MM.1S (cell line): Measurements from ENCODE around the gene TOX2.

Experiments
- DNase-seq: peaks from one replicate; pipeline ENCODE4 v3.0.0-alpha.2; 2015
- H2AFZ ChIP-seq: fragments of 300-600 bp; sonication (generic); 2 replicates; pipeline ENCODE4 v1.6.0; 2016; ENCODE audit warnings: antibody characterized with exemption, low read length
- H3F3A ChIP-seq: fragments of 300-600 bp; sonication (generic); 2 replicates; pipeline ENCODE4 v1.6.1; 2016; ENCODE audit warnings: mild to moderate bottlenecking, antibody characterized with exemption, low read length, moderate library complexity, mixed read lengths; ENCODE audit not compliant: insufficient read depth
- H3K27ac ChIP-seq: fragments of 300-600 bp; sonication (generic); 2 replicates; pipeline ENCODE4 v1.5.1; 2016; ENCODE audit warnings: mild to moderate bottlenecking, low read length
- H3K27me3 ChIP-seq: fragments of 300-600 bp; sonication (generic); replicated peaks from 2 replicates; pipeline ENCODE4 v1.6.0; 2016; ENCODE audit warnings: low read length; ENCODE audit not compliant: insufficient read depth
- H3K36me3 ChIP-seq: fragments of 300-600 bp; sonication (generic); replicated peaks from 2 replicates; pipeline ENCODE4 v1.6.1; 2016; ENCODE audit warnings: mild to moderate bottlenecking, low read length, mixed read lengths; ENCODE audit not compliant: insufficient read depth
- H3K4me1 ChIP-seq: fragments of 300-600 bp; sonication (generic); 2 replicates; pipeline ENCODE4 v1.6.1; 2016; ENCODE audit warnings: low read length, mixed read lengths
- H3K4me2 ChIP-seq: fragments of 300-600 bp; sonication (generic); 2 replicates; pipeline ENCODE4 v1.6.0; 2016; ENCODE audit warnings: low read depth, low read length
- H3K4me3 ChIP-seq: fragments of 300-600 bp; sonication (generic); 2 replicates; pipeline ENCODE4 v1.5.1; 2016; ENCODE audit warnings: low read length, mixed read lengths
- H3K79me2 ChIP-seq: fragments of 300-600 bp; sonication (generic); 2 replicates; pipeline ENCODE4 v1.6.1; 2016; ENCODE audit warnings: mixed run types, low read length, mixed read lengths
- H3K9ac ChIP-seq: fragments of 300-600 bp; sonication (generic); 2 replicates; pipeline ENCODE4 v1.6.1; 2016; ENCODE audit warnings: low read length, mixed read lengths
- H3K9me2 ChIP-seq: fragments of 300-600 bp; sonication (generic); replicated peaks from 2 replicates; pipeline ENCODE4 v1.6.1; 2016; ENCODE audit warnings: mild to moderate bottlenecking, low read length, mixed read lengths; ENCODE audit not compliant: insufficient read depth
- H3K9me3 ChIP-seq: fragments of 300-600 bp; sonication (generic); replicated peaks from 2 replicates; pipeline ENCODE4 v1.6.1; 2016; ENCODE audit warnings: mild to moderate bottlenecking, low read length, mixed read lengths; ENCODE audit not compliant: insufficient read depth
- H4K20me1 ChIP-seq: fragments of 300-600 bp; sonication (generic); 2 replicates; pipeline ENCODE4 v1.6.1; 2016; ENCODE audit warnings: mild to moderate bottlenecking, low read length, moderate library complexity, mixed read lengths; ENCODE audit not compliant: insufficient read depth
- CTCF ChIP-seq: fragments of 300-600 bp; sonication (generic); IDR thresholded peaks from 2 replicates; pipeline ENCODE4 v1.5.1; 2016; ENCODE audit warnings: antibody characterized with exemption, low read length, mixed read lengths
- EZH2 ChIP-seq: fragments of 300-600 bp; sonication (generic); optimal IDR thresholded peaks from 2 replicates; pipeline ENCODE3; 2017; ENCODE audit warnings: low read depth, mild to moderate bottlenecking, antibody characterized with exemption, low read length, mixed read lengths
- EZH2phosphoT487 ChIP-seq: fragments of 300-600 bp; sonication (generic); IDR thresholded peaks from 2 replicates; pipeline ENCODE4 v1.6.1; 2018; ENCODE audit warnings: antibody characterized with exemption, low read length

Gene TOX2

GRCh38 chr20:44113618-44114376, 199.1 kb downstream of the TOX2 start:
- H3K27ac ChIP-seq, result no peak overlapping the region
- no peaks in the 10 kb centered on the region for H3K9me3 ChIP-seq
- no peaks in the 10 kb centered on the region for H4K20me1 ChIP-seq
- H3K79me2 ChIP-seq, result no peaks in the 10 kb centered on the region
- H3K9ac ChIP-seq, result no peak overlapping the region
- DNase-seq, result no peak
- H3F3A ChIP-seq, result no peaks in the 10 kb centered on the region
- H3K27me3 ChIP-seq, result no peaks in the 10 kb centered on the region; the same call in 1 of the 2 replicates
- no peak overlapping the region for H2AFZ ChIP-seq
- no peak overlapping the region for H3K4me2 ChIP-seq
- TF ChIP-seq EZH2phosphoT487, result no peak
- TF ChIP-seq CTCF, result no peak
- no peak for TF ChIP-seq EZH2
- H3K4me3 ChIP-seq, result no peak overlapping the region
- no peaks in the 10 kb centered on the region for H3K36me3 ChIP-seq
- H3K4me1 ChIP-seq, result no peaks in the 10 kb centered on the region
- H3K9me2 ChIP-seq, result no peaks in the 10 kb centered on the region

GRCh38 chr20:44115181-44115580, 200.5 kb downstream of the TOX2 start:
- no peak for TF ChIP-seq EZH2phosphoT487
- no peak for TF ChIP-seq CTCF
- no peak for TF ChIP-seq EZH2
- no peaks in the 10 kb centered on the region for H3K79me2 ChIP-seq
- no peaks in the 10 kb centered on the region; the same call in 1 of the 2 replicates for H3K27me3 ChIP-seq
- no peaks in the 10 kb centered on the region for H4K20me1 ChIP-seq
- H3K27ac ChIP-seq, result no peak overlapping the region
- H3K9me3 ChIP-seq, result no peaks in the 10 kb centered on the region
- H3K4me1 ChIP-seq, result no peaks in the 10 kb centered on the region
- no peaks in the 10 kb centered on the region for H3K9me2 ChIP-seq
- H2AFZ ChIP-seq, result no peak overlapping the region
- H3K4me3 ChIP-seq, result no peak overlapping the region
- no peak overlapping the region for H3K9ac ChIP-seq
- H3F3A ChIP-seq, result no peaks in the 10 kb centered on the region
- no peak overlapping the region for H3K4me2 ChIP-seq
- no peaks in the 10 kb centered on the region for H3K36me3 ChIP-seq
- no peak for DNase-seq

GRCh38 chr20:44115762-44116644, 201.4 kb downstream of the TOX2 start:
- no peak overlapping the region for H3K27ac ChIP-seq
- peak overlapping the region; percentile 23 for H3K4me2 ChIP-seq
- H3K79me2 ChIP-seq, result no peaks in the 10 kb centered on the region
- TF ChIP-seq EZH2phosphoT487 (no peak), CTCF (no peak), EZH2 (no peak)
- H3K36me3 ChIP-seq, result no peaks in the 10 kb centered on the region
- H3K4me1 ChIP-seq, result no peaks in the 10 kb centered on the region
- H3K27me3 ChIP-seq, result no peaks in the 10 kb centered on the region; the same call in 1 of the 2 replicates
- no peaks in the 10 kb centered on the region for H3F3A ChIP-seq
- H3K9me2 ChIP-seq, result no peaks in the 10 kb centered on the region
- H2AFZ ChIP-seq, result peak overlapping the region; percentile 41; the same call in 1 of the 2 replicates
- no peaks in the 10 kb centered on the region for H3K9me3 ChIP-seq
- no peaks in the 10 kb centered on the region for H4K20me1 ChIP-seq
- no peak for DNase-seq
- H3K4me3 ChIP-seq, result no peak overlapping the region
- H3K9ac ChIP-seq, result no peak overlapping the region
